CD14-positive monocyte (primary cell): Measurements from ENCODE around the gene ALDH1A3. TPM values are rescaled to one million over a fixed set of nuclear protein-coding genes. Genes with fewer than 3 reads are reported as not detected.

ENCODE experiments used
- DNase-seq, 3 donors: peaks; one replicate each; pipeline ENCODE4 v3.0.0-alpha.2; 2011 to 2022
- H2AFZ ChIP-seq: 2 replicates; pipeline ENCODE4 v1.6.0; 2012; ENCODE audit warnings: mild to moderate bottlenecking, low read depth, low read length, inconsistent platforms; ENCODE audit not compliant: insufficient read depth, poor library complexity, severe bottlenecking
- H3K27ac ChIP-seq, 2 donors: 1 replicate in 1 of 2; 2 replicates in 1 of 2; pipeline ENCODE4 v1.5.1; 2012 to 2013; ENCODE audit warnings: low read length in 2 of 2, control low read depth in 1 of 2, inconsistent platforms in 1 of 2, low read depth in 1 of 2, mild to moderate bottlenecking in 1 of 2
- H3K27me3 ChIP-seq, 2 donors: one replicate each; pipeline versions ENCODE4 v1.6.0 to v1.6.1; 2011 to 2013; ENCODE audit warnings: low read length in 2 of 2; ENCODE audit not compliant: control insufficient read depth in 2 of 2, insufficient read depth in 2 of 2
- H3K36me3 ChIP-seq, 2 donors: replicated peaks in 1 of 2; 1 replicate in 1 of 2; 2 replicates in 1 of 2; pipeline versions ENCODE4 v1.5.1 to v1.6.1; 2012 to 2013; ENCODE audit warnings: low read length in 2 of 2, control low read depth in 1 of 2, inconsistent platforms in 1 of 2, mild to moderate bottlenecking in 1 of 2; ENCODE audit not compliant: insufficient read depth in 2 of 2, control insufficient read depth in 1 of 2
- H3K4me1 ChIP-seq, 2 donors: 1 replicate in 1 of 2; 2 replicates in 1 of 2; pipeline versions ENCODE4 v1.5.1 to v1.6.1; 2012 to 2013; ENCODE audit warnings: low read length in 2 of 2, control low read depth in 1 of 2, inconsistent platforms in 1 of 2, mild to moderate bottlenecking in 1 of 2, moderate library complexity in 1 of 2; ENCODE audit not compliant: insufficient read depth in 2 of 2, control insufficient read depth in 1 of 2
- H3K4me2 ChIP-seq: replicated peaks from 2 replicates; pipeline ENCODE3; 2012; ENCODE audit warnings: low read length, moderate library complexity, mild to moderate bottlenecking; ENCODE audit not compliant: poor library complexity, severe bottlenecking; ENCODE audit errors: extremely low read depth
- H3K4me3 ChIP-seq, 3 experiments: fragments of 200-600 bp in 1 of 3; sonication (generic) in 1 of 3; replicated peaks in 1 of 3; 1 replicate in 2 of 3; 2 replicates in 1 of 3; pipeline ENCODE4 v1.5.1; 2011 to 2013; ENCODE audit warnings: low read length in 3 of 3, mild to moderate bottlenecking in 3 of 3, control low read depth in 2 of 3, low read depth in 2 of 3, inconsistent platforms in 1 of 3, moderate library complexity in 1 of 3
- H3K79me2 ChIP-seq: 2 replicates; pipeline ENCODE4 v1.6.0; 2012; ENCODE audit warnings: mild to moderate bottlenecking, control low read depth, inconsistent platforms, low read length, moderate library complexity; ENCODE audit not compliant: insufficient read depth
- H3K9ac ChIP-seq: 2 replicates; pipeline ENCODE4 v1.6.0; 2017; ENCODE audit warnings: low read length, mild to moderate bottlenecking; ENCODE audit not compliant: insufficient read depth, poor library complexity, severe bottlenecking
- H3K9me3 ChIP-seq, 2 donors: replicated peaks in 1 of 2; 1 replicate in 1 of 2; 2 replicates in 1 of 2; pipeline versions ENCODE4 v1.5.1 to v1.6.1; 2012 to 2013; ENCODE audit warnings: low read length in 2 of 2, control low read depth in 1 of 2; ENCODE audit not compliant: control insufficient read depth in 1 of 2, insufficient read depth in 1 of 2
- H4K20me1 ChIP-seq: 2 replicates; pipeline ENCODE4 v1.6.0; 2012; ENCODE audit warnings: mild to moderate bottlenecking, low read length, control low read depth, moderate library complexity; ENCODE audit not compliant: insufficient read depth
- H3K27ac Mint-ChIP-seq, 7 donors: one replicate each; pipeline ENCODE4 v1.8.0; 2020; ENCODE audit warnings: mild to moderate bottlenecking in 7 of 7, mixed read lengths in 7 of 7, moderate library complexity in 6 of 7, inconsistent platforms in 2 of 7
- H3K27me3 Mint-ChIP-seq, 3 donors: one replicate each; pipeline ENCODE4 v1.8.0; 2021 to 2022; ENCODE audit warnings: low read depth in 3 of 3, mild to moderate bottlenecking in 3 of 3, mixed read lengths in 3 of 3, moderate library complexity in 3 of 3, inconsistent platforms in 1 of 3
- H3K36me3 Mint-ChIP-seq, 2 donors: one replicate each; pipeline ENCODE4 v1.8.0; 2020; ENCODE audit warnings: mixed read lengths in 2 of 2, inconsistent platforms in 1 of 2, mild to moderate bottlenecking in 1 of 2
- H3K4me1 Mint-ChIP-seq: one replicate; pipeline ENCODE4 v1.8.0; 2020; ENCODE audit warnings: mild to moderate bottlenecking, mixed read lengths
- H3K4me3 Mint-ChIP-seq, 2 donors: one replicate each; pipeline ENCODE4 v1.8.0; 2020; ENCODE audit warnings: mild to moderate bottlenecking in 2 of 2, mixed read lengths in 2 of 2, moderate library complexity in 1 of 2
- H3K9me3 Mint-ChIP-seq, 7 donors: one replicate each; pipeline ENCODE4 v1.8.0; 2020 to 2022; ENCODE audit warnings: mixed read lengths in 7 of 7, mild to moderate bottlenecking in 6 of 7, moderate library complexity in 6 of 7, inconsistent platforms in 2 of 7
- CTCF ChIP-seq: fragments of 200-600 bp; IDR thresholded peaks from one replicate; pipeline ENCODE4 v1.8.0; 2022; ENCODE audit warnings: antibody characterized with exemption, mild to moderate bottlenecking
- WGBS: methylation state at CpG from one replicate; pipeline ENCODE4 v1.1.5; 2013; ENCODE audit warnings: missing lambda C conversion rate; ENCODE audit not compliant: insufficient coverage; 5-methylcytosine and 5-hydroxymethylcytosine counted together
- intact Hi-C, 2 donors: fragments of 100-400 bp; cut with micrococcal nuclease; formaldehyde crosslinking; loops; one replicate each; pipeline versions ENCODE4 v1.15.0 to v1.15.1; 2023
- polyA plus RNA-seq, 3 donors: library from polyadenylated mRNA; depleted of rRNA in 1 of 3; unstranded in 2 of 3; stranded (reverse) in 1 of 3; fragments of 300-500 nt in 2 of 3; fragments of >200 nt in 1 of 3; fragmentation: Illumina TruSeq in 2 of 3; gene quantifications; 1 replicate in 2 of 3; 2 replicates in 1 of 3; pipeline ENCODE4 v1.2.3, GENCODE V29; 2012 to 2021

The ALDH1A3 gene
- polyA plus RNA-seq, 3 donors = not detected

GRCh38 chr15:100890850-100891249, 11.2 kb downstream of the ALDH1A3 start:
- Histone ChIP-seq H3K27me3 (peaks cover 24 to 63% of the 10 kb centered on the region in 2 donors), H3K4me1 (no peaks in the 10 kb centered on the region), H3K9ac (no peak overlapping the region), H3K27ac (no peak overlapping the region), H3K79me2 (no peaks in the 10 kb centered on the region), H2AFZ (no peak overlapping the region), H3K4me2 (no peak overlapping the region), H3K4me3 (no peak overlapping the region), H3K36me3 (no peaks in the 10 kb centered on the region), H3K9me3 (no peaks in the 10 kb centered on the region), H4K20me1 (no peaks in the 10 kb centered on the region)
- no peak for TF ChIP-seq CTCF
- peaks cover 0 to 1% (median 0%) of the 10 kb centered on the region in 7 donors for H3K9me3 Mint-ChIP-seq
- no peak overlapping the region for H3K27ac Mint-ChIP-seq
- WGBS = 89% methylated on average over 3 of the region's 6 CpGs
- intact Hi-C loops = no loop called here
- peak overlapping the region in 1 of 2 donors; percentile 30 for H3K4me3 Mint-ChIP-seq
- H3K27me3 Mint-ChIP-seq = peaks cover 51 to 87% (median 66%) of the 10 kb centered on the region in 3 donors
- no peaks in the 10 kb centered on the region for H3K36me3 Mint-ChIP-seq
- H3K4me1 Mint-ChIP-seq = peaks cover 4% of the 10 kb centered on the region
- DNase-seq = no peak

- Mint-ChIP-seq H3K4me3 (peak overlapping the region in 1 of 2 donors; percentile 59), H3K36me3 (no peaks in the 10 kb centered on the region), H3K27me3 (peaks cover 47 to 81% (median 60%) of the 10 kb centered on the region in 3 donors), H3K4me1 (peaks cover 4% of the 10 kb centered on the region), H3K9me3 (peaks cover 0 to 1% (median 0%) of the 10 kb centered on the region in 7 donors), H3K27ac (no peak overlapping the region)
- DNase-seq = no peak
- no peaks in the 10 kb centered on the region for H3K4me1 ChIP-seq
- H3K27me3 ChIP-seq = peaks cover 24 to 59% of the 10 kb centered on the region in 2 donors
- 45% methylated on average over 13 of the region's 21 CpGs for WGBS
- no peak overlapping the region for H3K4me2 ChIP-seq
- H3K9me3 ChIP-seq = no peaks in the 10 kb centered on the region
- H2AFZ ChIP-seq = no peak overlapping the region
- no peak overlapping the region for H3K9ac ChIP-seq
- no peaks in the 10 kb centered on the region for H3K36me3 ChIP-seq
- no peaks in the 10 kb centered on the region for H4K20me1 ChIP-seq
- H3K27ac ChIP-seq = no peak overlapping the region
- H3K4me3 ChIP-seq = no peak overlapping the region
- H3K79me2 ChIP-seq = no peaks in the 10 kb centered on the region
- TF ChIP-seq CTCF = no peak
- intact Hi-C loops = no loop called here
Observed at GRCh38 chr15:100891307-100892012, 11.8 kb downstream of the ALDH1A3 start.
